Endothelial cell of umbilical vein (primary cell): ENCODE data around the gene CEBPB. TPM values are rescaled to one million over a fixed set of nuclear protein-coding genes. Genes with fewer than 3 reads are reported as not detected.

Source experiments
- BruUV-seq: library from RNA; stranded (reverse); fragments of 400-500 nt; replicated peaks from 2 replicates; lab custom pipeline; 2021; lab: Mats Ljungman, UMichigan
- CTCF ChIA-PET: fragments of 300-600, 350-600 bp; sonication (Branson Sonifier 250); formaldehyde crosslinking; loops from one replicate; lab custom pipeline; 2021; ENCODE audit warnings: antibody characterized with exemption, inconsistent platforms; lab: Charles Lee
- POLR2A ChIA-PET: fragments of 300-600, 350-600 bp; sonication (Branson Sonifier 250); formaldehyde crosslinking; loops from one replicate; lab custom pipeline; 2021; ENCODE audit warnings: antibody characterized with exemption, inconsistent platforms; lab: Charles Lee
- DNase-seq: peaks from one replicate; pipeline ENCODE4 v3.0.0-alpha.2; 2011; ENCODE audit warnings: low read depth, low spot score
- FAIRE-seq: peaks from 2 replicates; lab custom pipeline; 2011; peaks lifted over from hg19 to GRCh38; lab: Jason Lieb, UNC
- H2AFZ ChIP-seq: 2 replicates; pipeline ENCODE4 v1.6.0; 2012; ENCODE audit warnings: low read depth, low read length, control low read depth, inconsistent platforms
- H3K27ac ChIP-seq: 2 replicates; pipeline ENCODE4 v1.5.1; 2011; ENCODE audit warnings: low read depth, mild to moderate bottlenecking, control low read depth, low read length, moderate library complexity; ENCODE audit not compliant: insufficient read depth
- H3K27me3 ChIP-seq, 2 experiments: 2 replicates each; pipeline versions ENCODE4 v1.6.0 to v1.6.1; 2011; ENCODE audit warnings: low read length in 2 of 2, mixed read lengths in 1 of 2; ENCODE audit not compliant: control insufficient read depth in 2 of 2, insufficient read depth in 2 of 2
- H3K36me3 ChIP-seq, 2 experiments: 2 replicates in 1 of 2; 3 replicates in 1 of 2; pipeline ENCODE4 v1.5.1; 2011; ENCODE audit warnings: low read length in 2 of 2, mild to moderate bottlenecking in 1 of 2, moderate library complexity in 1 of 2; ENCODE audit not compliant: control insufficient read depth in 2 of 2, insufficient read depth in 2 of 2; ENCODE audit errors: extremely low read depth in 1 of 2
- H3K4me1 ChIP-seq: 3 replicates; pipeline ENCODE4 v1.5.1; 2011; ENCODE audit warnings: mild to moderate bottlenecking, low read length; ENCODE audit not compliant: control insufficient read depth, insufficient read depth; ENCODE audit errors: extremely low read depth
- H3K4me2 ChIP-seq: 2 replicates; pipeline ENCODE4 v1.6.1; 2011; ENCODE audit warnings: low read length, control low read depth, mixed read lengths; ENCODE audit not compliant: insufficient read depth
- H3K4me3 ChIP-seq, 3 experiments: fragments of 200-600 bp in 1 of 3; sonication (generic), shearing (Covaris generic) in 1 of 3; replicated peaks in 1 of 3; 2 replicates each; pipeline ENCODE4 v1.5.1; 2011 to 2016; ENCODE audit warnings: control low read depth in 3 of 3, low read length in 3 of 3, mild to moderate bottlenecking in 2 of 3, inconsistent platforms in 1 of 3, low read depth in 1 of 3, moderate library complexity in 1 of 3; ENCODE audit not compliant: insufficient read depth in 1 of 3
- H3K79me2 ChIP-seq: 2 replicates; pipeline ENCODE4 v1.6.0; 2012; ENCODE audit warnings: low read length, inconsistent platforms; ENCODE audit not compliant: control insufficient read depth, insufficient read depth
- H3K9ac ChIP-seq: replicated peaks from 2 replicates; pipeline ENCODE3; 2011; ENCODE audit warnings: low read length, control low read depth; ENCODE audit not compliant: insufficient read depth; ENCODE audit errors: extremely low read depth
- H3K9me1 ChIP-seq: replicated peaks from 3 replicates; pipeline ENCODE4 v1.6.0; 2011; ENCODE audit warnings: mild to moderate bottlenecking, low read length; ENCODE audit not compliant: control insufficient read depth, insufficient read depth; ENCODE audit errors: extremely low read depth
- H3K9me3 ChIP-seq: replicated peaks from 2 replicates; pipeline ENCODE4 v1.5.1; 2012; ENCODE audit warnings: low read length, inconsistent platforms; ENCODE audit not compliant: control insufficient read depth, insufficient read depth
- H4K20me1 ChIP-seq: replicated peaks from 2 replicates; pipeline ENCODE3; 2011; ENCODE audit warnings: mild to moderate bottlenecking, low read length; ENCODE audit not compliant: control insufficient read depth, insufficient read depth; ENCODE audit errors: extremely low read depth
- CTCF ChIP-seq, 2 donors: IDR thresholded peaks; 1 replicate in 1 of 2; 2 replicates in 1 of 2; pipeline ENCODE4 v1.5.1; 2011; ENCODE audit warnings: low read length in 2 of 2, mild to moderate bottlenecking in 2 of 2, moderate library complexity in 2 of 2, control low read depth in 1 of 2, inconsistent platforms in 1 of 2, low read depth in 1 of 2; ENCODE audit not compliant: insufficient read depth in 1 of 2; ENCODE audit errors: extremely low read depth in 1 of 2
- EZH2 ChIP-seq: IDR thresholded peaks from 2 replicates; pipeline ENCODE4 v1.6.1; 2012; ENCODE audit warnings: borderline replicate concordance, low read depth, mild to moderate bottlenecking, moderate library complexity, low read length, inconsistent platforms; ENCODE audit not compliant: severe bottlenecking
- FOS ChIP-seq: IDR thresholded peaks from 2 replicates; pipeline ENCODE4 v1.6.1; 2011; ENCODE audit warnings: mild to moderate bottlenecking, low read length, moderate library complexity, borderline replicate concordance; ENCODE audit not compliant: insufficient read depth
- GATA2 ChIP-seq: IDR thresholded peaks from 2 replicates; pipeline ENCODE4 v1.7.0; 2011; ENCODE audit warnings: low read depth, mild to moderate bottlenecking, moderate library complexity, mixed read lengths, low read length; ENCODE audit not compliant: insufficient read length, insufficient read depth
- JUN ChIP-seq: IDR thresholded peaks from 2 replicates; pipeline ENCODE4 v1.6.1; 2011; ENCODE audit warnings: borderline replicate concordance, low read depth; ENCODE audit not compliant: insufficient read length, insufficient read depth
- MAX ChIP-seq: IDR thresholded peaks from 2 replicates; pipeline ENCODE4 v1.6.1; 2011; ENCODE audit not compliant: insufficient read depth, insufficient read length
- MYC ChIP-seq: IDR thresholded peaks from one replicate; pipeline ENCODE4 v1.6.1; 2011; ENCODE audit warnings: mild to moderate bottlenecking, low read depth, low read length
- POLR2A ChIP-seq: IDR thresholded peaks from 2 replicates; pipeline ENCODE4 v1.6.1; 2012; ENCODE audit warnings: low read depth, mild to moderate bottlenecking, control low read depth, low read length
- POLR2AphosphoS5 ChIP-seq: IDR thresholded peaks from 2 replicates; pipeline ENCODE4 v1.6.1; 2012; ENCODE audit warnings: low read depth, mild to moderate bottlenecking, control low read depth, low read length, moderate library complexity; ENCODE audit not compliant: insufficient read depth
- dilution Hi-C: fragments of 300-500 bp; cut with MboI; formaldehyde crosslinking; loops from one replicate; pipeline ENCODE4 v1.15.0; 2019; ENCODE audit warnings: low sequenced_read_pairs; ENCODE audit not compliant: extremely low pct_ligation_motif_present
- intact Hi-C: fragments of 100-400 bp; cut with micrococcal nuclease; formaldehyde crosslinking; loops from one replicate; pipeline ENCODE4 v1.10.0; 2022
- polyA plus RNA-seq, 4 experiments: library from polyadenylated mRNA; depleted of rRNA in 3 of 4; stranded (reverse) in 3 of 4; unstranded in 1 of 4; fragments of >200 nt; gene quantifications; 2 replicates each; pipeline versions ENCODE4 v1.2.1 to v1.2.3, GENCODE V29; 2011 to 2012; ENCODE audit warnings: missing spikeins in 1 of 4
- total RNA-seq: library from RNA; stranded (reverse); gene quantifications from 2 replicates; pipeline ENCODE4 v1.2.3, GENCODE V29; 2021

Gene CEBPB
- total and polyA plus RNA-seq, 2 donors (not counting 3 experiments of a cell fraction or from before 2014, with no cell fraction given) = 3.7 to 11.4 TPM

- Histone ChIP-seq H3K27me3 (peaks cover 7 to 14% of the 10 kb centered on the region in 2 experiments), H3K79me2 (no peaks in the 10 kb centered on the region), H3K36me3 (no peaks in the 10 kb centered on the region), H3K9me1 (no peaks in the 10 kb centered on the region), H4K20me1 (no peaks in the 10 kb centered on the region), H2AFZ (no peak overlapping the region), H3K4me3 (no peak overlapping the region), H3K9me3 (no peaks in the 10 kb centered on the region), H3K9ac (no peak overlapping the region), H3K4me2 (no peak overlapping the region), H3K4me1 (no peaks in the 10 kb centered on the region), H3K27ac (no peak overlapping the region)
- no peak for TF ChIP-seq EZH2
- intact Hi-C loops = no loop called here
- no peak for DNase-seq
- POLR2A ChIA-PET = no interaction called here
- dilution Hi-C loops = no loop called here
- FAIRE-seq = no peak
- CTCF ChIA-PET = interaction anchor here (1.3 to 1.5 kb wide), 2 partner anchors 10 to 30 kb away, joined by 3 to 4 read pairs; no protein-coding TSS in a partner anchor
- BruUV-seq = no TSS peak
Observed at GRCh38 chr20:50215926-50216325, 25.3 kb downstream of the CEBPB start.

GRCh38 chr20:50216543-50217206, 26.0 kb downstream of the CEBPB start:
- no peak overlapping the region for H3K4me3 ChIP-seq
- no peaks in the 10 kb centered on the region for H3K36me3 ChIP-seq
- no peak overlapping the region for H3K27ac ChIP-seq
- H3K9ac ChIP-seq = no peak overlapping the region
- no peaks in the 10 kb centered on the region for H3K79me2 ChIP-seq
- POLR2A ChIA-PET = no interaction called here
- DNase-seq = no peak
- no peaks in the 10 kb centered on the region for H3K9me3 ChIP-seq
- no peaks in the 10 kb centered on the region for H3K4me1 ChIP-seq
- dilution Hi-C loops = no loop called here
- no peak for TF ChIP-seq MAX
- TF ChIP-seq FOS = no peak
- no peak for TF ChIP-seq JUN
- TF ChIP-seq CTCF (IDR thresholded peaks at IDR 0.05; ENCODE audit: extremely low read depth in 1 of 2, insufficient read depth in 1 of 2, low read depth in 1 of 2, low read length in 2 of 2) = no peak
- TF ChIP-seq POLR2A = no peak
- TF ChIP-seq GATA2 = no peak
- no peak for TF ChIP-seq MYC
- TF ChIP-seq POLR2AphosphoS5 = no peak
- no peak for TF ChIP-seq EZH2
- H4K20me1 ChIP-seq = no peaks in the 10 kb centered on the region
- CTCF ChIA-PET = interaction anchor here (1.3 to 1.5 kb wide), 2 partner anchors 10 to 29 kb away, joined by 3 to 4 read pairs; no protein-coding TSS in a partner anchor
- no peaks in the 10 kb centered on the region for H3K9me1 ChIP-seq
- BruUV-seq = no TSS peak
- FAIRE-seq = no peak
- peaks cover 5 to 14% of the 10 kb centered on the region in 2 experiments for H3K27me3 ChIP-seq
- H2AFZ ChIP-seq = no peak overlapping the region
- intact Hi-C loops = no loop called here
- no peak overlapping the region for H3K4me2 ChIP-seq
